B cell (primary cell): Measurements from ENCODE around the gene PLCB1. TPM values are rescaled to one million over a fixed set of nuclear protein-coding genes. Genes with fewer than 3 reads are reported as not detected.

ENCODE experiments used
- ATAC-seq: fragments of 200-7000 bp; cut with Tn5 transposase; one replicate; pipeline ENCODE4 v1.10.0; 2021; ENCODE audit warnings: low read depth, mild to moderate bottlenecking, moderate number of reproducible peaks, moderate library complexity
- CTCF ChIA-PET: fragments of 350-600 bp; sonication (Branson Sonifier 250); formaldehyde crosslinking; loops from one replicate; lab custom pipeline; 2021; ENCODE audit warnings: antibody characterized with exemption, inconsistent platforms; lab: Charles Lee
- POLR2A ChIA-PET: fragments of 350-600 bp; sonication (Branson Sonifier 250); formaldehyde crosslinking; loops from one replicate; lab custom pipeline; 2021; ENCODE audit warnings: antibody characterized with exemption; lab: Charles Lee
- DNase-seq: peaks from one replicate; pipeline ENCODE4 v3.0.0; 2013
- H2AFZ ChIP-seq: 2 replicates; pipeline ENCODE4 v1.6.1; 2012; ENCODE audit warnings: mild to moderate bottlenecking, low read depth, low read length; ENCODE audit not compliant: insufficient read depth, poor library complexity, severe bottlenecking
- H3K27ac ChIP-seq, 2 donors: 1 replicate in 1 of 2; 2 replicates in 1 of 2; pipeline ENCODE4 v1.5.1; 2012 to 2013; ENCODE audit warnings: low read length in 2 of 2, mild to moderate bottlenecking in 2 of 2, moderate library complexity in 1 of 2
- H3K27me3 ChIP-seq, 4 experiments: fragments of 200-600 bp in 1 of 4; sonication (generic) in 1 of 4; replicated peaks in 1 of 4; 1 replicate in 2 of 4; 2 replicates in 2 of 4; pipeline versions ENCODE4 v1.6.1 to v1.7.0; 2013 to 2016; ENCODE audit warnings: low read length in 3 of 4, mild to moderate bottlenecking in 2 of 4, mixed read lengths in 1 of 4, moderate library complexity in 1 of 4; ENCODE audit not compliant: insufficient read depth in 4 of 4, control insufficient read depth in 3 of 4; ENCODE audit errors: control extremely low read depth in 1 of 4
- H3K36me3 ChIP-seq, 2 experiments: replicated peaks in 1 of 2; 1 replicate in 1 of 2; 2 replicates in 1 of 2; pipeline versions ENCODE4 v1.6.1 to v1.7.1; 2013; ENCODE audit warnings: low read length in 1 of 2; ENCODE audit not compliant: insufficient read depth in 2 of 2, control insufficient read depth in 1 of 2; ENCODE audit errors: control extremely low read depth in 1 of 2, extremely low read depth in 1 of 2
- H3K4me1 ChIP-seq, 2 donors: fragments of 200-600 bp in 1 of 2; sonication (generic) in 1 of 2; 1 replicate in 1 of 2; 2 replicates in 1 of 2; pipeline versions ENCODE4 v1.5.1 to v1.6.1; 2013 to 2017; ENCODE audit warnings: low read length in 2 of 2; ENCODE audit not compliant: control insufficient read depth in 2 of 2, insufficient read depth in 2 of 2
- H3K4me2 ChIP-seq: replicated peaks from 2 replicates; pipeline ENCODE3; 2012; ENCODE audit warnings: mild to moderate bottlenecking, low read depth, low read length; ENCODE audit not compliant: poor library complexity, severe bottlenecking
- H3K4me3 ChIP-seq, 5 experiments: fragments of 200-600 bp in 1 of 5; sonication (generic) in 1 of 5; 1 replicate in 3 of 5; 2 replicates in 2 of 5; pipeline versions ENCODE4 v1.5.1 to v1.7.0; 2011 to 2016; ENCODE audit warnings: low read length in 4 of 5, mild to moderate bottlenecking in 4 of 5, low read depth in 2 of 5, control low read depth in 1 of 5, moderate library complexity in 1 of 5; ENCODE audit not compliant: insufficient read depth in 1 of 5; ENCODE audit errors: control extremely low read depth in 1 of 5, extremely low read depth in 1 of 5
- H3K79me2 ChIP-seq: fragments of 200-600 bp; sonication (generic); one replicate; pipeline ENCODE4 v1.6.0; 2016; ENCODE audit warnings: low read length; ENCODE audit not compliant: control insufficient read depth, insufficient read depth
- H3K9ac ChIP-seq: fragments of 200-600 bp; sonication (generic); 2 replicates; pipeline ENCODE4 v1.6.1; 2017; ENCODE audit warnings: mild to moderate bottlenecking, low read length, moderate library complexity
- H3K9me3 ChIP-seq, 3 donors: one replicate each; pipeline versions ENCODE4 v1.6.1 to v1.7.1; 2013; ENCODE audit warnings: low read length in 2 of 3; ENCODE audit not compliant: control insufficient read depth in 2 of 3, insufficient read depth in 1 of 3; ENCODE audit errors: control extremely low read depth in 1 of 3
- H4K20me1 ChIP-seq: 2 replicates; pipeline ENCODE4 v1.6.0; 2012; ENCODE audit warnings: mild to moderate bottlenecking, low read length; ENCODE audit not compliant: insufficient read depth, control insufficient read depth, poor library complexity, severe bottlenecking
- H3K27ac Mint-ChIP-seq: one replicate; pipeline ENCODE4 v1.8.0; 2021; ENCODE audit warnings: mixed read lengths
- H3K27me3 Mint-ChIP-seq: one replicate; pipeline ENCODE4 v1.8.0; 2021; ENCODE audit warnings: mixed read lengths
- H3K4me1 Mint-ChIP-seq: one replicate; pipeline ENCODE4 v1.8.0; 2021; ENCODE audit warnings: mixed read lengths
- H3K4me3 Mint-ChIP-seq: one replicate; pipeline ENCODE4 v1.8.0; 2021; ENCODE audit warnings: mixed read lengths
- H3K9me3 Mint-ChIP-seq: one replicate; pipeline ENCODE4 v1.8.0; 2022; ENCODE audit warnings: mixed read lengths; ENCODE audit not compliant: insufficient read depth
- EZH2 ChIP-seq: IDR thresholded peaks from 2 replicates; pipeline ENCODE4 v1.6.1; 2012; ENCODE audit warnings: borderline replicate concordance, low read depth, mild to moderate bottlenecking, moderate library complexity, low read length; ENCODE audit not compliant: insufficient read depth, poor library complexity, severe bottlenecking
- WGBS: methylation state at CpG from one replicate; pipeline ENCODE4 v1.1.5; 2013; ENCODE audit warnings: missing lambda C conversion rate; ENCODE audit not compliant: insufficient coverage; 5-methylcytosine and 5-hydroxymethylcytosine counted together
- intact Hi-C: fragments of 100-400 bp; cut with micrococcal nuclease; formaldehyde crosslinking; loops from one replicate; pipeline ENCODE4 v1.10.0; 2022
- polyA plus RNA-seq: library from polyadenylated mRNA; depleted of rRNA; stranded (reverse); fragments of >200 nt; gene quantifications from 2 replicates; pipeline ENCODE4 v1.2.3, GENCODE V29; 2012
- total RNA-seq, 2 donors: library from RNA; stranded (reverse); fragments of 120-200 nt in 1 of 2; gene quantifications; 1 replicate in 1 of 2; 2 replicates in 1 of 2; pipeline versions ENCODE4 v1.2.3 to v1.2.4, GENCODE V29; 2013 to 2022
- TF ChIP-seq, protein P1 (sequence below): fragments of 200-600 bp; IDR thresholded peaks from one replicate; pipeline ENCODE4 v1.8.0; 2022; ENCODE audit warnings: antibody characterized with exemption, mild to moderate bottlenecking

The PLCB1 gene
- total and polyA plus RNA-seq, 2 donors (not counting 1 experiment from before 2014, with no cell fraction given): 0.18 to 0.47 TPM

- no peak for ATAC-seq
- CTCF ChIA-PET: no interaction called here
- 100% methylated on average over 1 of the region's 3 CpGs for WGBS
- H3K9me3 Mint-ChIP-seq: no peaks in the 10 kb centered on the region
- no peaks in the 10 kb centered on the region for H3K4me1 Mint-ChIP-seq
- DNase-seq: no peak
- no peaks in the 10 kb centered on the region for H3K27me3 Mint-ChIP-seq
- TF ChIP-seq EZH2: no peak
- TF ChIP-seq, protein P1, sequence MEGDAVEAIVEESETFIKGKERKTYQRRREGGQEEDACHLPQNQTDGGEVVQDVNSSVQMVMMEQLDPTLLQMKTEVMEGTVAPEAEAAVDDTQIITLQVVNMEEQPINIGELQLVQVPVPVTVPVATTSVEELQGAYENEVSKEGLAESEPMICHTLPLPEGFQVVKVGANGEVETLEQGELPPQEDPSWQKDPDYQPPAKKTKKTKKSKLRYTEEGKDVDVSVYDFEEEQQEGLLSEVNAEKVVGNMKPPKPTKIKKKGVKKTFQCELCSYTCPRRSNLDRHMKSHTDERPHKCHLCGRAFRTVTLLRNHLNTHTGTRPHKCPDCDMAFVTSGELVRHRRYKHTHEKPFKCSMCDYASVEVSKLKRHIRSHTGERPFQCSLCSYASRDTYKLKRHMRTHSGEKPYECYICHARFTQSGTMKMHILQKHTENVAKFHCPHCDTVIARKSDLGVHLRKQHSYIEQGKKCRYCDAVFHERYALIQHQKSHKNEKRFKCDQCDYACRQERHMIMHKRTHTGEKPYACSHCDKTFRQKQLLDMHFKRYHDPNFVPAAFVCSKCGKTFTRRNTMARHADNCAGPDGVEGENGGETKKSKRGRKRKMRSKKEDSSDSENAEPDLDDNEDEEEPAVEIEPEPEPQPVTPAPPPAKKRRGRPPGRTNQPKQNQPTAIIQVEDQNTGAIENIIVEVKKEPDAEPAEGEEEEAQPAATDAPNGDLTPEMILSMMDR: no peak
- H3K27ac Mint-ChIP-seq: no peak overlapping the region
- no peak overlapping the region for H3K4me3 ChIP-seq
- intact Hi-C loops: no loop called here
- POLR2A ChIA-PET: no interaction called here
- no peaks in the 10 kb centered on the region for H3K79me2 ChIP-seq
- no peak overlapping the region for H3K9ac ChIP-seq
- no peaks in the 10 kb centered on the region for H3K9me3 ChIP-seq
- H3K27ac ChIP-seq: no peak overlapping the region
- no peak overlapping the region for H2AFZ ChIP-seq
- no peaks in the 10 kb centered on the region for H4K20me1 ChIP-seq
- no peaks in the 10 kb centered on the region for H3K36me3 ChIP-seq
- H3K4me2 ChIP-seq: no peak overlapping the region
- H3K27me3 ChIP-seq: no peaks in the 10 kb centered on the region
- no peaks in the 10 kb centered on the region for H3K4me1 ChIP-seq
- no peak overlapping the region for H3K4me3 Mint-ChIP-seq
Measured at GRCh38 chr20:8447262-8448120, 315.4 kb downstream of the PLCB1 start.

- WGBS: no CpG with 5 or more reads among the region's 5 CpGs
- Histone ChIP-seq H3K27me3 (no peaks in the 10 kb centered on the region), H4K20me1 (no peaks in the 10 kb centered on the region), H3K9ac (no peak overlapping the region), H3K4me2 (no peak overlapping the region), H3K27ac (no peak overlapping the region), H3K79me2 (no peaks in the 10 kb centered on the region), H3K4me3 (no peak overlapping the region), H3K36me3 (no peaks in the 10 kb centered on the region), H3K9me3 (no peaks in the 10 kb centered on the region), H2AFZ (no peak overlapping the region), H3K4me1 (no peaks in the 10 kb centered on the region)
- ATAC-seq (no peak), DNase-seq (no peak)
- POLR2A ChIA-PET: no interaction called here
- no peak overlapping the region for H3K4me3 Mint-ChIP-seq
- H3K4me1 Mint-ChIP-seq: no peaks in the 10 kb centered on the region
- H3K9me3 Mint-ChIP-seq: no peaks in the 10 kb centered on the region
- H3K27ac Mint-ChIP-seq: no peak overlapping the region
- CTCF ChIA-PET: no interaction called here
- no peaks in the 10 kb centered on the region for H3K27me3 Mint-ChIP-seq
- no peak for TF ChIP-seq EZH2
- TF ChIP-seq, protein P1: no peak
- intact Hi-C loops: no loop called here
Measured at GRCh38 chr20:8449123-8449522, 317.1 kb downstream of the PLCB1 start.
